Measurements from ENCODE around the gene ZNF775.
A peak's percentile ranks its signal among the peaks of the same experiment; 100 is the strongest.

ZNF775 gene

DNA sequence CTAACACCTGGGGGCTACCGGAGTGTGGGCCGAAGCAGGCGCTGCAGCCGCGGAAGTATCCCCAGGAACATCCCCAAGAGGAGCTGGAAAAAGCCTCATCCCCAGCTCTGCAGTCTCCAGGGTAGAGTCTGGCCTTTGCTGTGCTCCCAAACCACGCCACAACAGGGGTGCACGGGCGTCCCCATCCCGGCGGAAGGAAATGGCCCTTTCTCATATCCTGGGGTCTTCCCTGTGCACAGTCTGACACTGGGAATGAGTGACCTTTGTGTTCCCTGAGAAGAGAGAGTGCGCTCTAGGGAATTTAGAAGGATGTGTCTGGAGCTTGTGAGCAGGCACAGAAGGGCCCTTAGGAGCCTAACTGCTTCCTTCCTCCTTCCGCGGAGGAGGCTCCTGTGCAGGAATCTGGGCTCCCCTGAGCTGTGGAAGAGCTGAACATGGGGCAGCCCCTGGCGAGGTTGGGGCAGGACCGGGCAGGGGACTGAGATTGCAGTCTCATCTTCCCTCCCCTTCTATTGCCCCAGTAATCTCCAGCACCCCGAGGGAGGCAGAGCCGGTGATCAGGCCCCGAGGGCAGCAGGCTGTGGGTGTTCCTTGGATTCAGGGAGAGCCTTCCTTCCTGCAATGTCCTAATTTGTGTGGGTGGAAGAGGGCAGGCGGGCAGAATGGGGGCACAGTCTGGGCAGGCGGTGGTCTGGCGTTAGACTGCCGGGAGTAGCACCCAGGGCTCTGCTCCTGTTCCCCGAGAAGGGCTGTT is 9.2 kb upstream of the ZNF775 start:
- peak overlapping the region; percentile 98 for H3K27ac ChIP-seq
- no peak for TF ChIP-seq ZFX (IDR thresholded peaks at IDR 0.05; ENCODE audit: borderline replicate concordance)
- TF ChIP-seq, protein P1, sequence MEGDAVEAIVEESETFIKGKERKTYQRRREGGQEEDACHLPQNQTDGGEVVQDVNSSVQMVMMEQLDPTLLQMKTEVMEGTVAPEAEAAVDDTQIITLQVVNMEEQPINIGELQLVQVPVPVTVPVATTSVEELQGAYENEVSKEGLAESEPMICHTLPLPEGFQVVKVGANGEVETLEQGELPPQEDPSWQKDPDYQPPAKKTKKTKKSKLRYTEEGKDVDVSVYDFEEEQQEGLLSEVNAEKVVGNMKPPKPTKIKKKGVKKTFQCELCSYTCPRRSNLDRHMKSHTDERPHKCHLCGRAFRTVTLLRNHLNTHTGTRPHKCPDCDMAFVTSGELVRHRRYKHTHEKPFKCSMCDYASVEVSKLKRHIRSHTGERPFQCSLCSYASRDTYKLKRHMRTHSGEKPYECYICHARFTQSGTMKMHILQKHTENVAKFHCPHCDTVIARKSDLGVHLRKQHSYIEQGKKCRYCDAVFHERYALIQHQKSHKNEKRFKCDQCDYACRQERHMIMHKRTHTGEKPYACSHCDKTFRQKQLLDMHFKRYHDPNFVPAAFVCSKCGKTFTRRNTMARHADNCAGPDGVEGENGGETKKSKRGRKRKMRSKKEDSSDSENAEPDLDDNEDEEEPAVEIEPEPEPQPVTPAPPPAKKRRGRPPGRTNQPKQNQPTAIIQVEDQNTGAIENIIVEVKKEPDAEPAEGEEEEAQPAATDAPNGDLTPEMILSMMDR (IDR thresholded peaks at IDR 0.05): no peak

DNA sequence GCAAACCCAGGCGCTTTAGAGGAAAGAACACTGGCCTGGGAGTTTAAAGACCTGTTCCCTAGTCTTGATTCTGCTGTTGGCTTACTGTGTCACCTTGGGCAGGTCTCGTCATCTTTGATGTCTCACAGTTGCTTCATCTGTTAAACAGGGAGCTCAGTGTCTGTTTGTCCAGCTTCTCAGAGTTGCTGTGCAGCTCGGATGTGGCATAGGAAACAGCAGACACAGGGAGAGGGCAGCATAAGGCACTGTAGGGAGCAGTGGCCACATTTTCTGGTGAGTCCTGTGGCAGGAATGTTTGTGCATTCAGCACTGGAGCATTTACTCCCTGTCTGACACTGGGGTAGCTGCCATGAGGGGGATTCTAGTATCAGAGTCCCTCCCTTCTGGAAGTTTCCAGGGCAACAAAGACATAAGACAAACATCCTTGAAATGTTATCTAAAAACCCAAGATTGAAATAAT is 8.5 kb upstream of the ZNF775 start:
- H3K27ac ChIP-seq: peak overlapping the region; percentile 98
- TF ChIP-seq ZFX (IDR thresholded peaks at IDR 0.05; ENCODE audit: borderline replicate concordance): no peak
- TF ChIP-seq, protein P1 (IDR thresholded peaks at IDR 0.05): no peak

DNA sequence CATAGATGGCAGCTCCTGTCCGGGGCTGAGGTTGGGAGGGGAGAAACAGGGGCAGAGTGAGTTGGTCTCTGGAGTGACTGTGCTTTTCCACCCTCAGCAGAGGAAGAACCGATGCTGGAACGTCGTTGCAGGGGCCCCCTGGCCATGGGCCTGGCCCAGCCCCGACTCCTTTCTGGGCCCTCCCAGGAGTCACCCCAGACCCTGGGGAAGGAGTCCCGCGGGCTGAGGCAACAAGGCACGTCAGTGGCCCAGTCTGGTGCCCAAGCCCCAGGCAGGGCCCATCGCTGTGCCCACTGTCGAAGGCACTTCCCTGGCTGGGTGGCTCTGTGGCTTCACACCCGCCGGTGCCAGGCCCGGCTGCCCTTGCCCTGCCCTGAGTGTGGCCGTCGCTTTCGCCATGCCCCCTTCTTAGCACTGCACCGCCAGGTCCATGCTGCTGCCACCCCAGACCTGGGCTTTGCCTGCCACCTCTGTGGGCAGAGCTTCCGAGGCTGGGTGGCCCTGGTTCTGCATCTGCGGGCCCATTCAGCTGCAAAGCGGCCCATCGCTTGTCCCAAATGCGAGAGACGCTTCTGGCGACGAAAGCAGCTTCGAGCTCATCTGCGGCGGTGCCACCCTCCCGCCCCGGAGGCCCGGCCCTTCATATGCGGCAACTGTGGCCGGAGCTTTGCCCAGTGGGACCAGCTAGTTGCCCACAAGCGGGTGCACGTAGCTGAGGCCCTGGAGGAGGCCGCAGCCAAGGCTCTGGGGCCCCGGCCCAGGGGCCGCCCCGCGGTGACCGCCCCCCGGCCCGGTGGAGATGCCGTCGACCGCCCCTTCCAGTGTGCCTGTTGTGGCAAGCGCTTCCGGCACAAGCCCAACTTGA is 7.8 kb upstream of the ZNF775 start:
- peak overlapping the region; percentile 98 for H3K27ac ChIP-seq
- no peak for TF ChIP-seq ZFX (IDR thresholded peaks at IDR 0.05; ENCODE audit: borderline replicate concordance)
- TF ChIP-seq, protein P1 (IDR thresholded peaks at IDR 0.05): no peak

DNA sequence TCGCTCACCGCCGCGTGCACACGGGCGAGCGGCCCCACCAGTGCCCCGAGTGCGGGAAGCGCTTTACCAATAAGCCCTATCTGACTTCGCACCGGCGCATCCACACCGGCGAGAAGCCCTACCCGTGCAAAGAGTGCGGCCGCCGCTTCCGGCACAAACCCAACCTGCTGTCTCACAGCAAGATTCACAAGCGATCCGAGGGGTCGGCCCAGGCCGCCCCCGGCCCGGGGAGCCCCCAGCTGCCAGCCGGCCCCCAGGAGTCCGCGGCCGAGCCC is 7.2 kb upstream of the ZNF775 start:
- H3K27ac ChIP-seq: peak overlapping the region; percentile 98
- TF ChIP-seq ZFX (IDR thresholded peaks at IDR 0.05; ENCODE audit: borderline replicate concordance): no peak
- TF ChIP-seq, protein P1 (IDR thresholded peaks at IDR 0.05): no peak

DNA sequence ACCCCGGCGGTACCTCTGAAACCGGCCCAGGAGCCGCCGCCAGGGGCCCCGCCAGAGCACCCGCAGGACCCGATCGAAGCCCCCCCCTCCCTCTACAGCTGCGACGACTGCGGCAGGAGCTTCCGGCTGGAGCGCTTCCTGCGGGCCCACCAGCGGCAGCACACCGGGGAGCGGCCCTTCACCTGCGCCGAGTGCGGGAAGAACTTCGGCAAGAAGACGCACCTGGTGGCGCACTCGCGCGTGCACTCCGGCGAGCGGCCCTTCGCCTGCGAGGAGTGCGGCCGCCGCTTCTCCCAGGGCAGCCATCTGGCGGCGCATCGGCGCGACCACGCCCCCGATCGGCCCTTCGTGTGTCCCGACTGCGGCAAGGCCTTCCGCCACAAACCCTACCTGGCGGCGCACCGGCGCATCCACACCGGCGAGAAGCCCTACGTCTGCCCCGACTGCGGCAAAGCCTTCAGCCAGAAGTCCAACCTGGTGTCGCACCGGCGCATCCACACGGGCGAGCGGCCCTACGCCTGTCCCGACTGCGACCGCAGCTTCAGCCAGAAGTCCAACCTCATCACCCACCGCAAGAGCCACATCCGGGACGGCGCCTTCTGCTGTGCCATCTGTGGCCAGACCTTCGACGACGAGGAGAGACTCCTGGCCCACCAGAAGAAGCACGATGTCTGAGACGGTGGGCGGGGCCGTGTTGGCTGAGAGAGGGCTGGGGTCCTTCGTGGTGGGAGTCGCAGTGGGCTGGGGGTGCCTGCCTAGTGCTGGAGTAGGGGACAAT is 6.7 kb upstream of the ZNF775 start:
- TF ChIP-seq, protein P1 (IDR thresholded peaks at IDR 0.05): no peak
- no peak for TF ChIP-seq ZFX (IDR thresholded peaks at IDR 0.05; ENCODE audit: borderline replicate concordance)
- peak overlapping the region; percentile 98 for H3K27ac ChIP-seq

DNA sequence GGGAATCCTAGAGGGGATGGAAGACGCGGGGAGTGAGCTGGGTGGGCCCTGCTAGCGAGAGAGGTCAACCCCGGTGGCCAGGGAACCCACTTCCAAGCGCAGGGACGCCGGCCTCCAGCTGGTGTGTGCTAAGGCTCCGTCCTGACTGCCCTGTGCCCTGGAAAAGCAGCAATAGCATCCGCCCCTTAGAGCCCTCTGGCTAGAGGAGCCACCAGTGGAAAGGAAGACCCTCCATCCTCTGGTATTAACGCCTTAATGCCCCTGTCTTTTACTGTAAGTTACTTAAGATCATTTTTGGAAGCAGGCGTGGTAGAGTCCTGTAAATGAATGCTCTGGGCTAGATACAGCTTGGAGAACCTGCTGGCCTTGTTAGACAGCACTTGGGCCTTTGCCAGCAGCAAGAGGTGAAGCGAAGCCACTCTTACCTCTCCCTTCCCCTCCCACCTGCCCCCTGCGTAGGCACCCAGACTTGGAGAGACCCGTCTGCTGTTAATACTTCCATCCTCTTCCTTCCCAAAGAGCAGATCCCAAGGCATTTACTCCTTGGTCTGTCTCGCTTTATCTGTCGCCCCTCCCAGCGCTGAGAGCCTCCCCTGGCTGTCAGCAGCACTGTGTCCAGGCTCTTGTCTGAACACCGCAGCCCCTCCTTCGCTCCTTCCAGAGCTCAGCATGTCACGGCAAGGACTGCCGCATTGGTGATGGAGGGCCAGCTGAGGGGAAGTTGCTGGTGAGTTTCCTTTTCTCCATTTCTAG is 5.9 kb upstream of the ZNF775 start:
- no peak for TF ChIP-seq ZFX (IDR thresholded peaks at IDR 0.05; ENCODE audit: borderline replicate concordance)
- TF ChIP-seq, protein P1 (IDR thresholded peaks at IDR 0.05): no peak
- peak overlapping the region; percentile 98 for H3K27ac ChIP-seq

Data from 22Rv1 (cell line).